HEK293 (cell line): Measurements from ENCODE around the gene MYLK3.

Experiments
- YY1 ChIP-seq: fragments of 450-650 bp; formaldehyde crosslinking; IDR thresholded peaks from 2 replicates; pipeline ENCODE4 v1.5.1; 2018; ENCODE audit warnings: missing biosample characterization, missing genetic modification characterization
- ZBTB1 ChIP-seq: fragments of 450-650 bp; formaldehyde crosslinking; IDR thresholded peaks from 2 replicates; pipeline ENCODE4 v1.5.1; 2016; ENCODE audit warnings: missing biosample characterization, missing genetic modification characterization
- ZNF530 ChIP-seq: fragments of 450-650 bp; formaldehyde crosslinking; IDR thresholded peaks from 2 replicates; pipeline ENCODE4 v1.5.1; 2016; ENCODE audit warnings: low read depth, missing biosample characterization, missing genetic modification characterization
- TF ChIP-seq, protein P1 (sequence below): fragments of 450-650 bp; formaldehyde crosslinking; IDR thresholded peaks from 2 replicates; pipeline ENCODE4 v1.5.1; 2016; ENCODE audit warnings: missing biosample characterization, missing genetic modification characterization

DNA sequence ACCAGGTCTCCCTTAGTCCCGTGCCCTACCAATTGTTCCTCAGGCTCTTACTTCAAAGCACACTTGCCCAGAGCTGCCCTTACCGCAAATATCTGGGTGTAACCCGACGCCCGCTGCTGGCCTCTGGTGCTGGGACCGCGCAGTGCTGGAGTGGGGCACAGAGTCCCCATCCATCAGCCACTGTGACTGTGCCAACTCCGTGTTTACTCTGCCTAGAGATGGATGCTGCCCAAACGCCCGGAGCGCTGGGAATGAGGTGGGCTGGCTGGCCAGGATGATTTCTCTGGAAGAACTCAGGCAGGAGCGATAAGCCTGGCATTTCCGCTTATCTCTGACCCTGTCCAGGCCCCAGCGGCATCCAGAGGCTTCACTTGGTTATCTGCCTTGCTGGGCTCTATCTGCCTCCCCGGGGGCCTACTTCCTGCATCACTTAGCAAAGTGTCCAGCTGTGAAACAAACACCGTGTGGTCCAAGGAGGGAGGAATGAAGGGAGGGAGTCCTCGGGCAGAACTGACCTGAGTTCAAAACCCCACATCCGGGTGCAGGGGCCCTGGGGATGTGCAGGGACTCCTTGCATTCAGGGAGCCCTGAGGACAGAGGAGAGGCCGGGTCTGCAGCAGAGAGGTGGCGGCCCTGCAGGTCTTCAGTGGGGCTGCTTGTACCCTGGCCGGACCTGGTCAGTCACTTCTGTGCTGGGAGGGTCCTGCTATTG, 9.4 kb upstream of the MYLK3 start:
- TF ChIP-seq YY1 (tag by site-specific recombination), result no peak
- TF ChIP-seq, protein P1, sequence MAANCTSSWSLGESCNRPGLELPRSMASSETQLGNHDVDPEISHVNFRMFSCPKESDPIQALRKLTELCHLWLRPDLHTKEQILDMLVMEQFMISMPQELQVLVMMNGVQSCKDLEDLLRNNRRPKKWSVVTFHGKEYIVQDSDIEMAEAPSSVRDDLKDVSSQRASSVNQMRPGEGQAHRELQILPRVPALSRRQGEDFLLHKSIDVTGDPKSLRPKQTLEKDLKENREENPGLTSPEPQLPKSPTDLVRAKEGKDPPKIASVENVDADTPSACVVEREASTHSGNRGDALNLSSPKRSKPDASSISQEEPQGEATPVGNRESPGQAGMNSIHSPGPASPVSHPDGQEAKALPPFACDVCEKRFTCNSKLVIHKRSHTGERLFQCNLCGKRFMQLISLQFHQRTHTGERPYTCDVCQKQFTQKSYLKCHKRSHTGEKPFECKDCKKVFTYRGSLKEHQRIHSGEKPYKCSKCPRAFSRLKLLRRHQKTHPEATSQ (tag by site-specific recombination), result no peak
- no peak for TF ChIP-seq ZBTB1
- TF ChIP-seq ZNF530, result no peak
